Naive thymus-derived CD4-positive, alpha-beta T cell (primary cell): ENCODE data around the gene RGS11. TPM values are rescaled to one million over a fixed set of nuclear protein-coding genes. Genes with fewer than 3 reads are reported as not detected.

Source experiments
- ATAC-seq: fragments of 150-1000 bp; cut with Tn5 transposase; 2 replicates; pipeline ENCODE4 v1.10.0; 2021; ENCODE audit warnings: mild to moderate bottlenecking, moderate library complexity
- CTCF ChIA-PET: fragments of 350-600 bp; sonication (Branson Sonifier 250); formaldehyde crosslinking; loops from one replicate; lab custom pipeline; 2021; ENCODE audit warnings: antibody characterized with exemption; lab: Charles Lee
- POLR2A ChIA-PET: fragments of 350-600 bp; sonication (Branson Sonifier 250); formaldehyde crosslinking; loops from one replicate; lab custom pipeline; 2021; ENCODE audit warnings: antibody characterized with exemption, inconsistent platforms; lab: Charles Lee
- DNase-seq, 9 donors: peaks; one replicate each; pipeline versions ENCODE4 v3.0.0 to v3.0.0-alpha.2; 2020 to 2022; ENCODE audit warnings: mixed read lengths in 1 of 9
- H3K27ac ChIP-seq: one replicate; pipeline ENCODE4 v1.7.0; 2013; ENCODE audit warnings: mild to moderate bottlenecking, low read depth, low read length, moderate library complexity
- H3K27me3 ChIP-seq, 2 donors: one replicate each; pipeline ENCODE4 v1.7.0; 2013; ENCODE audit warnings: low read length in 2 of 2, mild to moderate bottlenecking in 2 of 2, moderate library complexity in 2 of 2; ENCODE audit not compliant: control insufficient read depth in 2 of 2, insufficient read depth in 2 of 2
- H3K36me3 ChIP-seq, 3 experiments: 1 replicate in 2 of 3; 2 replicates in 1 of 3; pipeline ENCODE4 v1.7.0; 2013; ENCODE audit warnings: low read length in 3 of 3, mild to moderate bottlenecking in 3 of 3, moderate library complexity in 1 of 3; ENCODE audit not compliant: insufficient read depth in 3 of 3, control insufficient read depth in 2 of 3
- H3K4me1 ChIP-seq, 2 donors: one replicate each; pipeline ENCODE4 v1.7.0; 2013; ENCODE audit warnings: low read length in 2 of 2, mild to moderate bottlenecking in 2 of 2, moderate library complexity in 1 of 2; ENCODE audit not compliant: control insufficient read depth in 2 of 2, insufficient read depth in 2 of 2
- H3K4me3 ChIP-seq: 2 replicates; pipeline ENCODE4 v1.7.0; 2013; ENCODE audit warnings: mild to moderate bottlenecking, low read length
- H3K9me3 ChIP-seq, 3 experiments: 1 replicate in 2 of 3; 2 replicates in 1 of 3; pipeline ENCODE4 v1.7.0; 2013; ENCODE audit warnings: low read length in 3 of 3; ENCODE audit not compliant: control insufficient read depth in 2 of 3
- H3K27ac Mint-ChIP-seq, 9 donors: one replicate each; pipeline ENCODE4 v1.8.0; 2020 to 2022; ENCODE audit warnings: mixed read lengths in 9 of 9, mild to moderate bottlenecking in 8 of 9, moderate library complexity in 5 of 9, inconsistent platforms in 2 of 9
- H3K27me3 Mint-ChIP-seq, 5 donors: one replicate each; pipeline ENCODE4 v1.8.0; 2021 to 2022; ENCODE audit warnings: mixed read lengths in 5 of 5, mild to moderate bottlenecking in 1 of 5
- H3K36me3 Mint-ChIP-seq, 5 donors: one replicate each; pipeline ENCODE4 v1.8.0; 2020 to 2022; ENCODE audit warnings: mixed read lengths in 5 of 5, mild to moderate bottlenecking in 3 of 5, inconsistent platforms in 1 of 5
- H3K4me1 Mint-ChIP-seq, 7 donors: one replicate each; pipeline ENCODE4 v1.8.0; 2020 to 2022; ENCODE audit warnings: mixed read lengths in 7 of 7, mild to moderate bottlenecking in 3 of 7, inconsistent platforms in 1 of 7
- H3K4me3 Mint-ChIP-seq, 10 donors: one replicate each; pipeline ENCODE4 v1.8.0; 2020 to 2022; ENCODE audit warnings: mild to moderate bottlenecking in 10 of 10, mixed read lengths in 10 of 10, moderate library complexity in 6 of 10, inconsistent platforms in 2 of 10
- H3K9me3 Mint-ChIP-seq, 11 donors: one replicate each; pipeline ENCODE4 v1.8.0; 2020 to 2022; ENCODE audit warnings: mixed read lengths in 11 of 11, mild to moderate bottlenecking in 4 of 11, inconsistent platforms in 1 of 11, moderate library complexity in 1 of 11
- intact Hi-C, 2 donors: fragments of 100-400 bp; cut with micrococcal nuclease; formaldehyde crosslinking; loops; one replicate each; pipeline ENCODE4 v1.15.1; 2023
- polyA plus RNA-seq, 2 donors: library from polyadenylated mRNA; unstranded; fragments of 300-500 nt; fragmentation: Illumina TruSeq; gene quantifications; one replicate each; pipeline ENCODE4 v1.2.3, GENCODE V29; 2021
- total RNA-seq, 6 experiments: library from RNA in 5 of 6; stranded (reverse) in 5 of 6; gene quantifications; 1 replicate in 5 of 6; 2 replicates in 1 of 6; pipeline ENCODE4 v1.2.3 and lab custom pipeline; 2021 to 2026

Gene RGS11
- total and polyA plus RNA-seq, 7 experiments from 2014 or later = 0.17 to 0.22 TPM; not detected in 5

- peaks cover 0 to 20% (median 0%) of the 10 kb centered on the region in 3 experiments for H3K36me3 ChIP-seq
- intact Hi-C loops = no loop called here
- no peak for ATAC-seq
- H3K27ac ChIP-seq = no peak within 1 kb of the TSS
- no peaks in the 10 kb centered on the region for H3K27me3 ChIP-seq
- H3K4me1 Mint-ChIP-seq = peaks cover 0 to 8% (median 8%) of the 10 kb centered on the region in 7 donors
- H3K4me1 ChIP-seq = peaks cover 0 to 7% of the 10 kb centered on the region in 2 donors
- peaks cover 0 to 4% (median 0%) of the 10 kb centered on the region in 3 experiments for H3K9me3 ChIP-seq
- H3K9me3 Mint-ChIP-seq = no peaks in the 10 kb centered on the region
- no peak within 1 kb of the TSS for H3K27ac Mint-ChIP-seq
- ChIA-PET POLR2A (no interaction called here), CTCF (no interaction called here)
- H3K4me3 Mint-ChIP-seq = peak within 1 kb of the TSS in 1 of 10 donors; percentile 38
- H3K27me3 Mint-ChIP-seq = peaks cover 0 to 18% (median 5%) of the 10 kb centered on the region in 5 donors
- DNase-seq = no peak
- H3K36me3 Mint-ChIP-seq = peaks cover 0 to 10% (median 4%) of the 10 kb centered on the region in 5 donors
- H3K4me3 ChIP-seq = no peak within 1 kb of the TSS
These were observed 7.5 kb upstream of the RGS11 start, which contains the start of gene PDIA2 for GRCh38 chr16:283033-283805. Gene PDIA2 (plus strand): TSS chr16:283164. CDS start chr16:283170, 6 bp downstream.

- ATAC-seq (no peak), DNase-seq (no peak)
- no peak overlapping the region for H3K4me3 Mint-ChIP-seq
- ChIA-PET POLR2A (no interaction called here), CTCF (no interaction called here)
- peaks cover 0 to 8% (median 8%) of the 10 kb centered on the region in 7 donors for H3K4me1 Mint-ChIP-seq
- Histone ChIP-seq H3K4me3 (no peak overlapping the region), H3K27me3 (no peaks in the 10 kb centered on the region), H3K36me3 (peaks cover 0 to 12% (median 0%) of the 10 kb centered on the region in 3 experiments), H3K4me1 (peaks cover 0 to 7% of the 10 kb centered on the region in 2 donors), H3K27ac (no peak overlapping the region), H3K9me3 (peaks cover 0 to 4% (median 0%) of the 10 kb centered on the region in 3 experiments)
- intact Hi-C loops = no loop called here
- no peak overlapping the region for H3K27ac Mint-ChIP-seq
- peaks cover 0 to 21% (median 5%) of the 10 kb centered on the region in 5 donors for H3K27me3 Mint-ChIP-seq
- no peaks in the 10 kb centered on the region for H3K9me3 Mint-ChIP-seq
- peaks cover 0 to 5% (median 0%) of the 10 kb centered on the region in 5 donors for H3K36me3 Mint-ChIP-seq
These were observed 6.7 kb upstream of the RGS11 start for GRCh38 chr16:282491-282890.

- ChIA-PET POLR2A (no interaction called here), CTCF (no interaction called here)
- Histone ChIP-seq H3K9me3 (peaks cover 0 to 4% (median 0%) of the 10 kb centered on the region in 3 experiments), H3K4me1 (peaks cover 0 to 7% of the 10 kb centered on the region in 2 donors), H3K36me3 (peaks cover 0 to 5% (median 0%) of the 10 kb centered on the region in 3 experiments), H3K27me3 (no peaks in the 10 kb centered on the region), H3K27ac (no peak overlapping the region), H3K4me3 (no peak overlapping the region)
- ATAC-seq (no peak), DNase-seq (no peak)
- intact Hi-C loops = no loop called here
- Mint-ChIP-seq H3K9me3 (peaks cover 0 to 2% (median 0%) of the 10 kb centered on the region in 11 donors), H3K4me3 (peak overlapping the region in 2 of 10 donors; percentile 38 to 55), H3K36me3 (no peaks in the 10 kb centered on the region), H3K27me3 (peaks cover 5 to 27% (median 6%) of the 10 kb centered on the region in 5 donors), H3K27ac (no peak overlapping the region), H3K4me1 (peaks cover 0 to 8% (median 8%) of the 10 kb centered on the region in 7 donors)
These were observed 6.0 kb upstream of the RGS11 start for GRCh38 chr16:281660-282255.

GRCh38 chr16:280991-281659 lies 5.4 kb upstream of the RGS11 start:
- Mint-ChIP-seq H3K36me3 (no peaks in the 10 kb centered on the region), H3K9me3 (peaks cover 0 to 2% (median 0%) of the 10 kb centered on the region in 11 donors), H3K4me3 (peak overlapping the region in 2 of 10 donors; percentile 43 to 55), H3K27me3 (peaks cover 5 to 34% (median 12%) of the 10 kb centered on the region in 5 donors), H3K4me1 (peaks cover 0 to 8% (median 8%) of the 10 kb centered on the region in 7 donors), H3K27ac (no peak overlapping the region)
- Histone ChIP-seq H3K27me3 (peaks cover 0 to under 1% of the 10 kb centered on the region in 2 donors), H3K9me3 (no peaks in the 10 kb centered on the region), H3K4me3 (no peak overlapping the region), H3K4me1 (peaks cover 0 to 7% of the 10 kb centered on the region in 2 donors), H3K27ac (no peak overlapping the region), H3K36me3 (no peaks in the 10 kb centered on the region)
- POLR2A ChIA-PET = no interaction called here
- DNase-seq (no peak), ATAC-seq (no peak)
- CTCF ChIA-PET = no interaction called here
- intact Hi-C loops = no loop called here

- Histone ChIP-seq H3K36me3 (no peaks in the 10 kb centered on the region), H3K27me3 (peaks cover 0 to 3% of the 10 kb centered on the region in 2 donors), H3K27ac (no peak within 1 kb of the TSS), H3K4me1 (peaks cover 0 to 7% of the 10 kb centered on the region in 2 donors), H3K9me3 (no peaks in the 10 kb centered on the region), H3K4me3 (no peak within 1 kb of the TSS)
- Mint-ChIP-seq H3K27me3 (peaks cover 5 to 35% (median 13%) of the 10 kb centered on the region in 5 donors), H3K9me3 (peaks cover 0 to 2% (median 0%) of the 10 kb centered on the region in 11 donors), H3K27ac (no peak within 1 kb of the TSS), H3K4me1 (peaks cover 0 to 8% (median 8%) of the 10 kb centered on the region in 7 donors), H3K4me3 (peak within 1 kb of the TSS in 5 of 10 donors; percentile 0 to 55 (median 39)), H3K36me3 (no peaks in the 10 kb centered on the region)
- CTCF ChIA-PET = no interaction called here
- no peak for ATAC-seq
- intact Hi-C loops = no loop called here
- POLR2A ChIA-PET = no interaction called here
- no peak for DNase-seq
These were observed 4.8 kb upstream of the RGS11 start, which contains the start of gene ARHGDIG for GRCh38 chr16:280552-280951. Gene ARHGDIG (plus strand): TSS chr16:280591. CDS start chr16:280681, 90 bp downstream.

GRCh38 chr16:280005-280460 lies 4.3 kb upstream of the RGS11 start:
- H3K36me3 Mint-ChIP-seq = no peaks in the 10 kb centered on the region
- CTCF ChIA-PET = no interaction called here
- H3K27me3 Mint-ChIP-seq = peaks cover 5 to 38% (median 13%) of the 10 kb centered on the region in 5 donors
- H3K36me3 ChIP-seq = no peaks in the 10 kb centered on the region
- peaks cover 0 to 12% (median 8%) of the 10 kb centered on the region in 7 donors for H3K4me1 Mint-ChIP-seq
- intact Hi-C loops = no loop called here
- DNase-seq (no peak), ATAC-seq (no peak)
- H3K4me3 Mint-ChIP-seq = peak overlapping the region in 2 of 10 donors; percentile 5 to 27
- H3K4me3 ChIP-seq = no peak overlapping the region
- H3K9me3 ChIP-seq = no peaks in the 10 kb centered on the region
- H3K27ac Mint-ChIP-seq = no peak overlapping the region
- peaks cover 0 to 7% of the 10 kb centered on the region in 2 donors for H3K4me1 ChIP-seq
- POLR2A ChIA-PET = no interaction called here
- peaks cover 0 to 3% of the 10 kb centered on the region in 2 donors for H3K27me3 ChIP-seq
- H3K9me3 Mint-ChIP-seq = peaks cover 0 to 2% (median 0%) of the 10 kb centered on the region in 11 donors
- no peak overlapping the region for H3K27ac ChIP-seq
